Erythroblast (primary cell): Measurements from ENCODE around the gene CFAP43.

Experiments
- GATA1 ChIP-seq: IDR thresholded peaks from 2 replicates; pipeline ENCODE4 v1.6.1; 2011; ENCODE audit warnings: low read depth, mild to moderate bottlenecking, control low read depth, low read length, moderate library complexity
- POLR2A ChIP-seq: IDR thresholded peaks from 2 replicates; pipeline ENCODE4 v1.6.1; 2011; ENCODE audit warnings: mild to moderate bottlenecking, low read length

- TF ChIP-seq POLR2A (no peak), GATA1 (no peak)
These were observed 21.6 kb upstream of the CFAP43 start for GRCh38 chr10:104253606-104254410.
